ENCODE data around the gene CPXM2.

Gene CPXM2

DNA sequence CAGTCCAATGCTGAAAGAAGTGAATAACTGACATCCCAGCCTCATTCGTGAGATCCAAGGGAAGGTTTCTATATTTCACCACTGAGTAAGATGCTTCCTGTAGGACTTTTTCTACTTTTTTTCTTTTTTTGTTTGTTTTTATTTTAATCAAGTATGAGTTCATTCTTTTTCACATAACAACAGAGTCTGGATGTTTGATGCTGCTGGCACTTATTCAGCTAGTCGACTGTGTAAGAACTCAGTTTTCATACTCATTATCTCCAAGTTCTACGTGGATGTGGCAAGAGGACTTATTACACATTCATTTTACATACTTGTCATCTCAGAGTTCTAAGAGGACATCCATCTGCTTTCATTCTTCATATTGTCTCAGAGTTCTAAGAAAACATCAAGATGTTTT, 86.9 kb downstream of the CPXM2 start:
- TF ChIP-seq REST (IDR thresholded peaks at IDR 0.05; ENCODE audit: insufficient replicate concordance, low read depth) (no peak), GABPA (IDR thresholded peaks at IDR 0.05; ENCODE audit: low read depth) (no peak), SPI1 (IDR thresholded peaks at IDR 0.05; ENCODE audit: borderline replicate concordance, low read depth) (no peak), POLR2AphosphoS5 (IDR thresholded peaks at IDR 0.05; ENCODE audit: low read depth) (no peak)
- TF ChIP-seq, protein P1, sequence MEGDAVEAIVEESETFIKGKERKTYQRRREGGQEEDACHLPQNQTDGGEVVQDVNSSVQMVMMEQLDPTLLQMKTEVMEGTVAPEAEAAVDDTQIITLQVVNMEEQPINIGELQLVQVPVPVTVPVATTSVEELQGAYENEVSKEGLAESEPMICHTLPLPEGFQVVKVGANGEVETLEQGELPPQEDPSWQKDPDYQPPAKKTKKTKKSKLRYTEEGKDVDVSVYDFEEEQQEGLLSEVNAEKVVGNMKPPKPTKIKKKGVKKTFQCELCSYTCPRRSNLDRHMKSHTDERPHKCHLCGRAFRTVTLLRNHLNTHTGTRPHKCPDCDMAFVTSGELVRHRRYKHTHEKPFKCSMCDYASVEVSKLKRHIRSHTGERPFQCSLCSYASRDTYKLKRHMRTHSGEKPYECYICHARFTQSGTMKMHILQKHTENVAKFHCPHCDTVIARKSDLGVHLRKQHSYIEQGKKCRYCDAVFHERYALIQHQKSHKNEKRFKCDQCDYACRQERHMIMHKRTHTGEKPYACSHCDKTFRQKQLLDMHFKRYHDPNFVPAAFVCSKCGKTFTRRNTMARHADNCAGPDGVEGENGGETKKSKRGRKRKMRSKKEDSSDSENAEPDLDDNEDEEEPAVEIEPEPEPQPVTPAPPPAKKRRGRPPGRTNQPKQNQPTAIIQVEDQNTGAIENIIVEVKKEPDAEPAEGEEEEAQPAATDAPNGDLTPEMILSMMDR (IDR thresholded peaks at IDR 0.05; ENCODE audit: insufficient read depth, low read length) = no peak
- Histone ChIP-seq H3K4me3 (replicated peaks; ENCODE audit: insufficient read depth, low read length) (no peak overlapping the region), H3K27me3 (ENCODE audit: insufficient read depth, poor library complexity, severe bottlenecking) (peaks cover 6% of the 10 kb centered on the region), H3K27ac (replicated peaks) (no peak overlapping the region)
- DNase-seq (ENCODE audit: low read depth in 1 of 2, low spot score in 1 of 2) = no peak

DNA sequence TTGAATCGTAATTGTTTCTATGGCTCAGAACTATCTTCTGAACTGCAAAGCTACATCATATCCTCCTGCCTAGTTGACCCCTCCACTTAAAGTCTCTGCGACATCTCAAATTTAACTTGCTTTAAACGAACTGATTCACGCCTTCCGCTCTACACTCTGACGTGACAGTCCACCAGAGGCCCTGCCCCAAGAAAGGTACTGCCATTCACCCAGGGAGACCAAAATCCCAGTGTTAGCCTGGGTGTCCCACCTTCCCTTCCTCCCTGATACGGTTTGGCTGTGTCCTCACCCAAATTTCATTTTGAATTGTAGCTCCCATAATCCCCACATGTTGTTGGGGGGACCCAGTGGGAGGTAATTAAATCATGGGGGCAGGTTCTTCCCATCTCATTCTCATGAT, 90.8 kb downstream of the CPXM2 start:
- DNase-seq (ENCODE audit: low read depth in 1 of 2, low spot score in 1 of 2) = no peak
- Histone ChIP-seq H3K4me3 (replicated peaks; ENCODE audit: insufficient read depth, low read length) (no peak overlapping the region), H3K27me3 (ENCODE audit: insufficient read depth, poor library complexity, severe bottlenecking) (no peaks in the 10 kb centered on the region), H3K27ac (replicated peaks) (no peak overlapping the region)
- TF ChIP-seq POLR2AphosphoS5 (IDR thresholded peaks at IDR 0.05; ENCODE audit: low read depth) (no peak), REST (IDR thresholded peaks at IDR 0.05; ENCODE audit: insufficient replicate concordance, low read depth) (no peak), GABPA (IDR thresholded peaks at IDR 0.05; ENCODE audit: low read depth) (no peak), SPI1 (IDR thresholded peaks at IDR 0.05; ENCODE audit: borderline replicate concordance, low read depth) (no peak)
- TF ChIP-seq, protein P1 (IDR thresholded peaks at IDR 0.05; ENCODE audit: insufficient read depth, low read length) = no peak

- Histone ChIP-seq H3K27me3 (ENCODE audit: insufficient read depth, poor library complexity, severe bottlenecking) (no peaks in the 10 kb centered on the region), H3K27ac (replicated peaks) (no peak overlapping the region), H3K4me3 (replicated peaks; ENCODE audit: insufficient read depth, low read length) (no peak overlapping the region)
- no peak for DNase-seq (ENCODE audit: low read depth in 1 of 2, low spot score in 1 of 2)
- no peak for TF ChIP-seq GABPA (IDR thresholded peaks at IDR 0.05; ENCODE audit: low read depth)
- no peak for TF ChIP-seq POLR2AphosphoS5 (IDR thresholded peaks at IDR 0.05; ENCODE audit: low read depth)
Observed at GRCh38 chr10:123800289-123800688, 91.3 kb downstream of the CPXM2 start.

DNA sequence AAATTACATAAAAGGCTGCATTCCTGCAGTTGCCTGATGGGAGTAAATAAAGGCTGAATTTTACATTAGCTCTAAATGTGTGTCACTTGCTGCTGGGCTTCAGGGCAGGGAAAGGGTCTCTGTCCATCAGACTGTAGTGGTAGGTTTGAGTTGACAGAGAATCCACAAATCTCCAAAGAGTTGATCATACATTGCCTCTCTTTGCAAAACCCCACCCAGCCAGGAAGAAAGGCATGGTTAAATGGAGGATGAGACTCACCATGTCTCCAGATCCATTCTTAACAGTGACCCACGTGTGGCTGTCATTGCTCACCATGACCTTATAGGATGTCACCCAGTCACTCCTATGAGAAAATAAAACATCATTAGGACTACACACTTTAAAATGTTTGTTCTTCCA, 92.8 kb downstream of the CPXM2 start:
- Histone ChIP-seq H3K4me3 (replicated peaks; ENCODE audit: insufficient read depth, low read length) (no peak overlapping the region), H3K27me3 (ENCODE audit: insufficient read depth, poor library complexity, severe bottlenecking) (no peaks in the 10 kb centered on the region), H3K27ac (replicated peaks) (no peak overlapping the region)
- no peak for TF ChIP-seq SPI1 (IDR thresholded peaks at IDR 0.05; ENCODE audit: borderline replicate concordance, low read depth)
- TF ChIP-seq, protein P1 (IDR thresholded peaks at IDR 0.05; ENCODE audit: insufficient read depth, low read length) = no peak
- no peak for TF ChIP-seq GABPA (IDR thresholded peaks at IDR 0.05; ENCODE audit: low read depth)
- TF ChIP-seq REST (IDR thresholded peaks at IDR 0.05; ENCODE audit: insufficient replicate concordance, low read depth) = no peak
- no peak for TF ChIP-seq POLR2AphosphoS5 (IDR thresholded peaks at IDR 0.05; ENCODE audit: low read depth)
- no peak for DNase-seq (ENCODE audit: low read depth in 1 of 2, low spot score in 1 of 2)
